ENCODE results near the gene ADCY1.

DNA sequence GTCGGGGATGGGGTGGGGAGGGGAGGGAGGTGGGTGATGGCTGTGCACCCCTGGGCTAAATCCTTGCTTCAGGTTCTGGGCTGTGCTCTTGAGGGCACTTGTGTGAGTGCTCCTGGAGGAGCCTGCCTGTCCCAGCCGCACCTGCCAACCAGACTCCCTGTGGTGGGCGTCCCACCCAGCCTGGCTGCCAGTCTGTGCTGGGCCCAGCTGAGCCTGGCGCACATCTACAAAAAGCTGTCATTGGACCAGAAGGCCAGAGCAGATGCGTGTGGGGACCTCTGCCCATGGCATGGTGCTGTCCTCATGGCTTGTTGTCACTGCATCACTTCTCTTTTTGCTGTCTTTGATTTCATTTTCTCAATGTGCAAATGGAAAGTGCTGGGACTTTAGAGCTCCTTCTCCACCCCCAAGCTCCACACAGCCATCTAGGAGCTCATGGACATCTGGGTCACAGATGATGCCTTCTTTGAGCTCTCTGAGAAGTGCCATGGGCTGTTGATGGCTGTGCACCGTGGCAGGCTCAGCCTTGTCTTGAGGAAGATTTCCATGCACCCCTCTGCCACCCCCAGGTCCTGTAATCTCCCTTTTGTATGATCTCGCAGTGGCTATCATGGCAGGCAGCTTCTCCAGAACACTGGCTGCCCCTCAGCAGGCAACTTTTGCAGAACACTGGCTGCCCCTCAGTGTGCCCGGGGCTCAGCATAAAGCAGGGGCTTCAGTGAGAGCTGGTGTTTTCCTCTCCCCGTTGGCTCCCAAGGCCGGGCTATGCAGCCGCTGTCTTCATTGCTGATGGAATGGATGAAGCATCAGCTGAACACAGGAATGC, 83.9 kb downstream of the ADCY1 start:
- TF ChIP-seq, protein P1, sequence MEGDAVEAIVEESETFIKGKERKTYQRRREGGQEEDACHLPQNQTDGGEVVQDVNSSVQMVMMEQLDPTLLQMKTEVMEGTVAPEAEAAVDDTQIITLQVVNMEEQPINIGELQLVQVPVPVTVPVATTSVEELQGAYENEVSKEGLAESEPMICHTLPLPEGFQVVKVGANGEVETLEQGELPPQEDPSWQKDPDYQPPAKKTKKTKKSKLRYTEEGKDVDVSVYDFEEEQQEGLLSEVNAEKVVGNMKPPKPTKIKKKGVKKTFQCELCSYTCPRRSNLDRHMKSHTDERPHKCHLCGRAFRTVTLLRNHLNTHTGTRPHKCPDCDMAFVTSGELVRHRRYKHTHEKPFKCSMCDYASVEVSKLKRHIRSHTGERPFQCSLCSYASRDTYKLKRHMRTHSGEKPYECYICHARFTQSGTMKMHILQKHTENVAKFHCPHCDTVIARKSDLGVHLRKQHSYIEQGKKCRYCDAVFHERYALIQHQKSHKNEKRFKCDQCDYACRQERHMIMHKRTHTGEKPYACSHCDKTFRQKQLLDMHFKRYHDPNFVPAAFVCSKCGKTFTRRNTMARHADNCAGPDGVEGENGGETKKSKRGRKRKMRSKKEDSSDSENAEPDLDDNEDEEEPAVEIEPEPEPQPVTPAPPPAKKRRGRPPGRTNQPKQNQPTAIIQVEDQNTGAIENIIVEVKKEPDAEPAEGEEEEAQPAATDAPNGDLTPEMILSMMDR (IDR thresholded peaks at IDR 0.05), result no peak
- TF ChIP-seq POLR2AphosphoS5 (IDR thresholded peaks at IDR 0.05) (no peak), POLR2A (IDR thresholded peaks at IDR 0.05) (no peak), EP300 (IDR thresholded peaks at IDR 0.05) (no peak)

All from stomach (tissue), 4 donors.